HepG2 (cell line): ENCODE results near the gene MEGF11. TPM values are rescaled to one million over a fixed set of nuclear protein-coding genes. Genes with fewer than 3 reads are reported as not detected.

Experiments used
- ATAC-seq: fragments of 200-7000 bp; cut with Tn5 transposase; 3 replicates; pipeline ENCODE4 v1.9.1; 2020; ENCODE audit warnings: mild to moderate bottlenecking, moderate library complexity
- BruUV-seq: library from RNA; stranded (reverse); fragments of 400-500 nt; replicated peaks from 2 replicates; lab custom pipeline; 2021; lab: Mats Ljungman, UMichigan
- CTCF ChIA-PET: fragments of 300-600 bp; formaldehyde crosslinking; extraction: SDS; loops from one replicate; lab custom pipeline; 2021; ENCODE audit warnings: low total read pairs, inconsistent platforms, low intra/inter-chr PET ratio; lab: Yijun Ruan, JAX
- POLR2A ChIA-PET: fragments of 350-600 bp; sonication (Branson Sonifier 250); formaldehyde crosslinking; loops from one replicate; lab custom pipeline; 2020; ENCODE audit warnings: antibody characterized with exemption, inconsistent platforms; lab: Yijun Ruan, JAX
- DNase-seq: peaks from one replicate; pipeline ENCODE4 v3.0.0-alpha.2; 2015; ENCODE audit warnings: low spot score
- FAIRE-seq: peaks from 3 replicates; lab custom pipeline; 2011; peaks lifted over from hg19 to GRCh38; lab: Jason Lieb, UNC
- H2AFZ ChIP-seq: one replicate; pipeline ENCODE4 v1.6.1; 2011; ENCODE audit warnings: low read length, inconsistent platforms
- H3K27ac ChIP-seq: fragments of 300-600 bp; 3 replicates; pipeline ENCODE4 v1.8.0; 2011; ENCODE audit warnings: mixed run types, mild to moderate bottlenecking, mixed read lengths, low read length, inconsistent platforms; ENCODE audit not compliant: insufficient read depth; ENCODE audit errors: extremely low read length
- H3K27me3 ChIP-seq, 2 experiments: fragments of 200-600 bp in 1 of 2; 2 replicates in 1 of 2; 3 replicates in 1 of 2; pipeline versions ENCODE4 v1.6.0 to v1.8.0; 2011; ENCODE audit warnings: low read length in 2 of 2, mild to moderate bottlenecking in 2 of 2, moderate library complexity in 2 of 2, inconsistent platforms in 1 of 2; ENCODE audit not compliant: insufficient read depth in 2 of 2, control insufficient read depth in 1 of 2
- H3K36me3 ChIP-seq, 2 experiments: fragments of 200-600 bp in 1 of 2; replicated peaks in 1 of 2; 2 replicates in 1 of 2; 3 replicates in 1 of 2; pipeline versions ENCODE4 v1.5.1 to v1.8.0; 2011; ENCODE audit warnings: low read length in 2 of 2, inconsistent platforms in 1 of 2; ENCODE audit not compliant: insufficient read depth in 2 of 2, control insufficient read depth in 1 of 2
- H3K4me1 ChIP-seq: 2 replicates; pipeline ENCODE4 v1.5.1; 2012; ENCODE audit warnings: low read length, inconsistent platforms; ENCODE audit not compliant: insufficient read depth
- H3K4me2 ChIP-seq: 2 replicates; pipeline ENCODE4 v1.6.0; 2011; ENCODE audit warnings: low read depth, low read length, inconsistent platforms
- H3K4me3 ChIP-seq, 3 experiments: fragments of 200-600 bp in 1 of 3; sonication (generic), shearing (Covaris generic) in 1 of 3; replicated peaks in 1 of 3; 2 replicates each; pipeline ENCODE4 v1.5.1; 2011 to 2016; ENCODE audit warnings: low read length in 3 of 3, inconsistent platforms in 2 of 3, low read depth in 2 of 3, mild to moderate bottlenecking in 2 of 3, control low read depth in 1 of 3, mixed read lengths in 1 of 3; ENCODE audit not compliant: insufficient read depth in 1 of 3
- H3K79me2 ChIP-seq: one replicate; pipeline ENCODE4 v1.6.1; 2011; ENCODE audit warnings: low read length, inconsistent platforms; ENCODE audit not compliant: insufficient read depth
- H3K9ac ChIP-seq: 2 replicates; pipeline ENCODE4 v1.6.0; 2011; ENCODE audit warnings: mild to moderate bottlenecking, low read depth, low read length, inconsistent platforms; ENCODE audit not compliant: insufficient read depth
- H3K9me3 ChIP-seq: 2 replicates; pipeline ENCODE4 v1.5.1; 2012; ENCODE audit warnings: mild to moderate bottlenecking, low read length
- H4K20me1 ChIP-seq: 2 replicates; pipeline ENCODE4 v1.6.0; 2011; ENCODE audit warnings: inconsistent platforms, mild to moderate bottlenecking, low read length, moderate library complexity; ENCODE audit not compliant: insufficient read depth
- EZH2 ChIP-seq: conservative IDR thresholded peaks from 2 replicates; pipeline ENCODE4 v1.6.1; 2012; ENCODE audit warnings: mild to moderate bottlenecking, low read depth, low read length, moderate library complexity
- GZF1 ChIP-seq: sonication (generic); formaldehyde crosslinking; IDR thresholded peaks from 2 replicates; pipeline ENCODE4 v1.5.1; 2020; ENCODE audit warnings: mild to moderate bottlenecking, missing genetic modification reagents
- KAT7 ChIP-seq: IDR thresholded peaks from 2 replicates; pipeline ENCODE4 v1.6.1; 2018; ENCODE audit warnings: borderline replicate concordance, missing compliant biosample characterization
- LCORL ChIP-seq, 2 experiments: fragments of 450-650 bp in 1 of 2; sonication (generic) in 1 of 2; formaldehyde crosslinking in 1 of 2; IDR thresholded peaks; 2 replicates each; pipeline versions ENCODE4 v1.5.0 to v1.6.1; 2017 to 2020; ENCODE audit warnings: antibody characterized with exemption in 1 of 2, missing genetic modification reagents in 1 of 2
- RNF2 ChIP-seq: fragments of 450-650 bp; conservative IDR thresholded peaks from 2 replicates; pipeline ENCODE4 v1.6.1; 2016; ENCODE audit warnings: low read depth
- ZBTB7B ChIP-seq: sonication (generic); formaldehyde crosslinking; IDR thresholded peaks from 2 replicates; pipeline ENCODE4 v1.4.0; 2020; ENCODE audit warnings: missing genetic modification reagents
- ZNF230 ChIP-seq: sonication (generic); formaldehyde crosslinking; IDR thresholded peaks from 2 replicates; pipeline ENCODE4 v1.4.0; 2020; ENCODE audit warnings: mild to moderate bottlenecking, missing genetic modification reagents
- ZNF777 ChIP-seq: sonication (generic); formaldehyde crosslinking; IDR thresholded peaks from 2 replicates; pipeline ENCODE4 v1.4.0; 2020; ENCODE audit warnings: missing genetic modification reagents
- ZSCAN25 ChIP-seq: sonication (generic); formaldehyde crosslinking; IDR thresholded peaks from 2 replicates; pipeline ENCODE4 v1.8.0; 2022; ENCODE audit warnings: mild to moderate bottlenecking, missing genetic modification reagents
- WGBS: methylation state at CpG from one replicate; pipeline ENCODE4 v1.1.6; 2017; ENCODE audit warnings: low lambda C conversion rate; 5-methylcytosine and 5-hydroxymethylcytosine counted together
- in situ Hi-C: cut with HindIII; loops from 2 replicates; pipeline ENCODE4 v1.10.0; 2017; ENCODE audit warnings: low pct_unique_long_range_greater_than_20kb; ENCODE audit not compliant: extremely low pct_ligation_motif_present
- intact Hi-C: fragments of 100-400 bp; cut with micrococcal nuclease; formaldehyde crosslinking; loops from one replicate; pipeline ENCODE4 v1.10.0; 2022; ENCODE audit not compliant: unreplicated experiment
- polyA plus RNA-seq, 8 experiments: library from polyadenylated mRNA; depleted of rRNA in 3 of 8; stranded (reverse) in 7 of 8; unstranded in 1 of 8; fragments of >200 nt; fragmentation: Illumina TruSeq in 4 of 8; extraction: Trizol in 4 of 8; gene quantifications; 2 replicates each; pipeline versions ENCODE4 v1.2.1 to v1.2.3, GENCODE V29; 2011 to 2016; ENCODE audit warnings: low read depth in 4 of 8, missing spikeins in 1 of 8, mixed read lengths in 1 of 8; ENCODE audit not compliant: insufficient read depth in 1 of 8
- total RNA-seq, 5 experiments: library from RNA; depleted of rRNA; stranded (reverse); fragments of >200 nt; fragmentation: Illumina TruSeq; extraction: Trizol; gene quantifications; 2 replicates each; pipeline ENCODE4 v1.2.3, GENCODE V29; 2016; ENCODE audit warnings: low read depth in 1 of 5
- TF ChIP-seq, protein P1 (sequence below): sonication (generic); formaldehyde crosslinking; IDR thresholded peaks from 2 replicates; pipeline ENCODE4 v1.4.0; 2020; ENCODE audit warnings: missing genetic modification reagents, borderline replicate concordance
- TF ChIP-seq, protein P2 (sequence below): sonication (generic); formaldehyde crosslinking; IDR thresholded peaks from 2 replicates; pipeline ENCODE4 v1.4.0; 2020; ENCODE audit warnings: missing genetic modification reagents, borderline replicate concordance
- TF ChIP-seq, protein P3 (sequence below): IDR thresholded peaks from 2 replicates; pipeline ENCODE4 v1.6.1; 2012; ENCODE audit warnings: inconsistent platforms
- TF ChIP-seq, protein P4 (sequence below): sonication (generic); formaldehyde crosslinking; IDR thresholded peaks from 2 replicates; pipeline ENCODE4 v1.8.1; 2023; ENCODE audit warnings: missing genetic modification reagents, mild to moderate bottlenecking, borderline replicate concordance
- TF ChIP-seq, protein P5 (sequence below): sonication (generic); formaldehyde crosslinking; IDR thresholded peaks from 2 replicates; pipeline ENCODE4 v1.4.0; 2020; ENCODE audit warnings: mild to moderate bottlenecking, missing genetic modification reagents

MEGF11 gene
- total and polyA plus RNA-seq, 2 of the 13 experiments (the other 11 are each of a cell fraction or from before 2014, with no cell fraction given) = not detected

DNA sequence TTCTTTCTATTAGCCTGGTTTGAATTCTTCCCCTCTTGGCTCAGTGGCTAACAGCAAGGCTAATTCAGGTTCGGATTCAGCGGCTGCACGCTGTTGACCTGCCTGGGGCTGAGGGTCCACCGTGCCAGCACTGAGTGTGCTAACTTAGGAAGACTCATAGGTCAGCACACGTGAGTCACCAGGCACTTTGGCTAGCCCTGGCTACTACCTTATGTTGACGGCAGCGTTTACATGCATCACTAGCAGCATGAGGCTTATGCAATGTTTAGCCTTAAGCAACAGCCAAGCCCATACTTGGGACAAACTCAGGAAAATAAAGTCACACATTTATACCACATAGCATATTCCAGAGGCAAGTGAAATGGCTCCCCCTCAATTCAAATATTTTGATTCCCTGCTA is 246.6 kb downstream of the MEGF11 start:
- no peaks in the 10 kb centered on the region for H3K4me1 ChIP-seq
- no peak overlapping the region for H3K4me2 ChIP-seq
- FAIRE-seq = no peak
- ATAC-seq = no peak
- no peaks in the 10 kb centered on the region; the same call in 1 of the 2 replicates for H4K20me1 ChIP-seq
- H3K9me3 ChIP-seq = no peaks in the 10 kb centered on the region
- no peak overlapping the region for H3K27ac ChIP-seq
- TF ChIP-seq ZSCAN25 (CRISPR knock-in tag) (no peak), GZF1 (no peak), KAT7 (CRISPR knock-in tag) (no peak), ZNF777 (CRISPR knock-in tag) (no peak), ZBTB7B (no peak), EZH2 (no peak), RNF2 (no peak), LCORL (IDR thresholded peaks at IDR 0.05) (no peak), LCORL (CRISPR knock-in tag; IDR thresholded peaks at IDR 0.05) (no peak), ZNF230 (CRISPR knock-in tag) (no peak)
- TF ChIP-seq, protein P1, sequence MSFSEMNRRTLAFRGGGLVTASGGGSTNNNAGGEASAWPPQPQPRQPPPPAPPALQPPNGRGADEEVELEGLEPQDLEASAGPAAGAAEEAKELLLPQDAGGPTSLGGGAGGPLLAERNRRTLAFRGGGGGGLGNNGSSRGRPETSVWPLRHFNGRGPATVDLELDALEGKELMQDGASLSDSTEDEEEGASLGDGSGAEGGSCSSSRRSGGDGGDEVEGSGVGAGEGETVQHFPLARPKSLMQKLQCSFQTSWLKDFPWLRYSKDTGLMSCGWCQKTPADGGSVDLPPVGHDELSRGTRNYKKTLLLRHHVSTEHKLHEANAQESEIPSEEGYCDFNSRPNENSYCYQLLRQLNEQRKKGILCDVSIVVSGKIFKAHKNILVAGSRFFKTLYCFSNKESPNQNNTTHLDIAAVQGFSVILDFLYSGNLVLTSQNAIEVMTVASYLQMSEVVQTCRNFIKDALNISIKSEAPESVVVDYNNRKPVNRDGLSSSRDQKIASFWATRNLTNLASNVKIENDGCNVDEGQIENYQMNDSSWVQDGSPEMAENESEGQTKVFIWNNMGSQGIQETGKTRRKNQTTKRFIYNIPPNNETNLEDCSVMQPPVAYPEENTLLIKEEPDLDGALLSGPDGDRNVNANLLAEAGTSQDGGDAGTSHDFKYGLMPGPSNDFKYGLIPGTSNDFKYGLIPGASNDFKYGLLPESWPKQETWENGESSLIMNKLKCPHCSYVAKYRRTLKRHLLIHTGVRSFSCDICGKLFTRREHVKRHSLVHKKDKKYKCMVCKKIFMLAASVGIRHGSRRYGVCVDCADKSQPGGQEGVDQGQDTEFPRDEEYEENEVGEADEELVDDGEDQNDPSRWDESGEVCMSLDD (CRISPR knock-in tag) = no peak
- TF ChIP-seq, protein P2, sequence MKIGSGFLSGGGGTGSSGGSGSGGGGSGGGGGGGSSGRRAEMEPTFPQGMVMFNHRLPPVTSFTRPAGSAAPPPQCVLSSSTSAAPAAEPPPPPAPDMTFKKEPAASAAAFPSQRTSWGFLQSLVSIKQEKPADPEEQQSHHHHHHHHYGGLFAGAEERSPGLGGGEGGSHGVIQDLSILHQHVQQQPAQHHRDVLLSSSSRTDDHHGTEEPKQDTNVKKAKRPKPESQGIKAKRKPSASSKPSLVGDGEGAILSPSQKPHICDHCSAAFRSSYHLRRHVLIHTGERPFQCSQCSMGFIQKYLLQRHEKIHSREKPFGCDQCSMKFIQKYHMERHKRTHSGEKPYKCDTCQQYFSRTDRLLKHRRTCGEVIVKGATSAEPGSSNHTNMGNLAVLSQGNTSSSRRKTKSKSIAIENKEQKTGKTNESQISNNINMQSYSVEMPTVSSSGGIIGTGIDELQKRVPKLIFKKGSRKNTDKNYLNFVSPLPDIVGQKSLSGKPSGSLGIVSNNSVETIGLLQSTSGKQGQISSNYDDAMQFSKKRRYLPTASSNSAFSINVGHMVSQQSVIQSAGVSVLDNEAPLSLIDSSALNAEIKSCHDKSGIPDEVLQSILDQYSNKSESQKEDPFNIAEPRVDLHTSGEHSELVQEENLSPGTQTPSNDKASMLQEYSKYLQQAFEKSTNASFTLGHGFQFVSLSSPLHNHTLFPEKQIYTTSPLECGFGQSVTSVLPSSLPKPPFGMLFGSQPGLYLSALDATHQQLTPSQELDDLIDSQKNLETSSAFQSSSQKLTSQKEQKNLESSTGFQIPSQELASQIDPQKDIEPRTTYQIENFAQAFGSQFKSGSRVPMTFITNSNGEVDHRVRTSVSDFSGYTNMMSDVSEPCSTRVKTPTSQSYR (CRISPR knock-in tag) = no peak
- TF ChIP-seq, protein P3, sequence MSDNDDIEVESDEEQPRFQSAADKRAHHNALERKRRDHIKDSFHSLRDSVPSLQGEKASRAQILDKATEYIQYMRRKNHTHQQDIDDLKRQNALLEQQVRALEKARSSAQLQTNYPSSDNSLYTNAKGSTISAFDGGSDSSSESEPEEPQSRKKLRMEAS = no peak
- TF ChIP-seq, protein P4, sequence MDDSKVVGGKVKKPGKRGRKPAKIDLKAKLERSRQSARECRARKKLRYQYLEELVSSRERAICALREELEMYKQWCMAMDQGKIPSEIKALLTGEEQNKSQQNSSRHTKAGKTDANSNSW (CRISPR knock-in tag) = no peak
- TF ChIP-seq, protein P5, sequence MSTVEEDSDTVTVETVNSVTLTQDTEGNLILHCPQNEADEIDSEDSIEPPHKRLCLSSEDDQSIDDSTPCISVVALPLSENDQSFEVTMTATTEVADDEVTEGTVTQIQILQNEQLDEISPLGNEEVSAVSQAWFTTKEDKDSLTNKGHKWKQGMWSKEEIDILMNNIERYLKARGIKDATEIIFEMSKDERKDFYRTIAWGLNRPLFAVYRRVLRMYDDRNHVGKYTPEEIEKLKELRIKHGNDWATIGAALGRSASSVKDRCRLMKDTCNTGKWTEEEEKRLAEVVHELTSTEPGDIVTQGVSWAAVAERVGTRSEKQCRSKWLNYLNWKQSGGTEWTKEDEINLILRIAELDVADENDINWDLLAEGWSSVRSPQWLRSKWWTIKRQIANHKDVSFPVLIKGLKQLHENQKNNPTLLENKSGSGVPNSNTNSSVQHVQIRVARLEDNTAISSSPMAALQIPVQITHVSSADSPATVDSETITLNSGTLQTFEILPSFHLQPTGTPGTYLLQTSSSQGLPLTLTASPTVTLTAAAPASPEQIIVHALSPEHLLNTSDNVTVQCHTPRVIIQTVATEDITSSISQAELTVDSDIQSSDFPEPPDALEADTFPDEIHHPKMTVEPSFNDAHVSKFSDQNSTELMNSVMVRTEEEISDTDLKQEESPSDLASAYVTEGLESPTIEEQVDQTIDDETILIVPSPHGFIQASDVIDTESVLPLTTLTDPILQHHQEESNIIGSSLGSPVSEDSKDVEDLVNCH (CRISPR knock-in tag) = no peak
- no peak for DNase-seq
- no peak overlapping the region for H3K9ac ChIP-seq
- in situ Hi-C loops (no loop called here), intact Hi-C loops (no loop called here)
- BruUV-seq = no TSS peak
- WGBS = 5% methylated on average over 4 of the region's 7 CpGs
- H3K36me3 ChIP-seq = no peaks in the 10 kb centered on the region
- H3K4me3 ChIP-seq = no peak overlapping the region
- H2AFZ ChIP-seq = no peak overlapping the region
- no peaks in the 10 kb centered on the region for H3K79me2 ChIP-seq
- ChIA-PET CTCF (no interaction called here), POLR2A (no interaction called here)
- H3K27me3 ChIP-seq = no peaks in the 10 kb centered on the region
